Glomerular endothelial cell (primary cell): ENCODE results near the gene DNAAF8. TPM values are rescaled to one million over a fixed set of nuclear protein-coding genes. Genes with fewer than 3 reads are reported as not detected.

ENCODE experiments used
- DNase-seq: peaks from one replicate; pipeline ENCODE4 v3.0.0-alpha.2; 2011; ENCODE audit warnings: low read depth, low spot score; ENCODE audit errors: extremely low read depth
- total RNA-seq: library from RNA; depleted of rRNA; stranded (reverse); fragments of >200 nt; gene quantifications from 2 replicates; pipeline ENCODE4 v1.2.3, GENCODE V29; 2015

Gene DNAAF8
- total RNA-seq, 1 donor from 2014 or later, result 1.8 TPM

GRCh38 chr16:4797805-4798252 lies 63.5 kb downstream of the DNAAF8 start:
- no peak for DNase-seq

- no peak for DNase-seq
Observed at GRCh38 chr16:4798456-4798855, 64.1 kb downstream of the DNAAF8 start.

Other genes starting within 250 kb of the DNAAF8 start
- gene CDIP1, start 195.8 kb upstream of the DNAAF8 start, total RNA-seq, result 24.6 and 27.4 TPM in 2 replicates
- gene C16orf96, start 178.2 kb upstream of the DNAAF8 start, total RNA-seq, result not detected in 2 replicates
- 9.9 and 19.7 TPM in 2 replicates for gene UBALD1, start 119.6 kb upstream of the DNAAF8 start, total RNA-seq
- 80.6 and 87.1 TPM in 2 replicates for gene MGRN1, start 109.7 kb upstream of the DNAAF8 start, total RNA-seq
- gene NUDT16L1, start 41.0 kb upstream of the DNAAF8 start, total RNA-seq, result 32.9 and 36.5 TPM in 2 replicates
- 15.5 and 16.6 TPM in 2 replicates for gene ANKS3, start 266 bp upstream of the DNAAF8 start, total RNA-seq
- gene ZNF500, start 32.6 kb downstream of the DNAAF8 start, total RNA-seq, result 8.7 and 11.3 TPM in 2 replicates
- gene SEPTIN12, start 53.8 kb downstream of the DNAAF8 start, total RNA-seq, result not detected in 2 replicates
- not detected in 2 replicates for gene SMIM22, start 60.8 kb downstream of the DNAAF8 start, total RNA-seq
- gene ROGDI, start 68.1 kb downstream of the DNAAF8 start, total RNA-seq, result 22.4 and 31.1 TPM in 2 replicates
- 50.8 and 57.7 TPM in 2 replicates for gene GLYR1, start 112.8 kb downstream of the DNAAF8 start, total RNA-seq
- gene UBN1, start 112.9 kb downstream of the DNAAF8 start, total RNA-seq, result 41.1 and 50.1 TPM in 2 replicates
- 0.18 and 1.3 TPM in 2 replicates for gene PPL, start 202.6 kb downstream of the DNAAF8 start, total RNA-seq
- not detected in 2 replicates for gene SEC14L5, start 223.8 kb downstream of the DNAAF8 start, total RNA-seq